Activated CD8-positive, alpha-beta T cell treated with anti-CD3 and anti-CD28 coated beads, Interleukin-2, amount 10 ng/mL, durations not matched to agents 7 days and 5 days (primary cell): ENCODE data around the gene EXOSC10. TPM values are rescaled to one million over a fixed set of nuclear protein-coding genes. Genes with fewer than 3 reads are reported as not detected.
"Not testable (repeated sequence)": the region's sequence is repeated elsewhere in the genome, so short reads cannot be mapped to it uniquely, and the experiment has no call there.

ENCODE experiments used
- ATAC-seq: fragments of 150-1000 bp; cut with Tn5 transposase; one replicate; pipeline ENCODE4 v1.10.0; 2021; ENCODE audit warnings: moderate library complexity
- CTCF ChIA-PET: fragments of 350-600 bp; sonication (Branson Sonifier 250); formaldehyde crosslinking; loops from one replicate; lab custom pipeline; 2021; ENCODE audit warnings: antibody characterized with exemption; lab: Charles Lee
- POLR2A ChIA-PET: fragments of 350-600 bp; sonication (Branson Sonifier 250); formaldehyde crosslinking; loops from one replicate; lab custom pipeline; 2021; ENCODE audit warnings: antibody characterized with exemption; lab: Charles Lee
- DNase-seq: peaks from one replicate; pipeline ENCODE4 v3.0.0-alpha.2; 2020
- H3K27ac Mint-ChIP-seq: one replicate; pipeline ENCODE4 v1.8.0; 2021; ENCODE audit warnings: mild to moderate bottlenecking, mixed read lengths
- H3K27me3 Mint-ChIP-seq: one replicate; pipeline ENCODE4 v1.8.0; 2021; ENCODE audit warnings: low read depth, mixed read lengths
- H3K36me3 Mint-ChIP-seq: one replicate; pipeline ENCODE4 v1.8.0; 2021; ENCODE audit warnings: low read depth, mixed read lengths
- H3K4me1 Mint-ChIP-seq: one replicate; pipeline ENCODE4 v1.8.0; 2021; ENCODE audit warnings: low read depth, mixed read lengths
- H3K4me3 Mint-ChIP-seq: one replicate; pipeline ENCODE4 v1.8.0; 2021; ENCODE audit warnings: mild to moderate bottlenecking, mixed read lengths
- H3K9me3 Mint-ChIP-seq: one replicate; pipeline ENCODE4 v1.8.0; 2022; ENCODE audit warnings: mixed read lengths; ENCODE audit not compliant: insufficient read depth
- total RNA-seq, 2 experiments: library from RNA; stranded (reverse); gene quantifications; one replicate each; pipeline ENCODE4 v1.2.3, GENCODE V29; 2021

The EXOSC10 gene
- total RNA-seq, 2 experiments from 2014 or later, result 86.1 to 89.8 TPM

- Mint-ChIP-seq H3K4me3 (no peak overlapping the region), H3K9me3 (no peaks in the 10 kb centered on the region), H3K27me3 (no peaks in the 10 kb centered on the region), H3K27ac (peak overlapping the region; percentile 14), H3K4me1 (peaks cover 28% of the 10 kb centered on the region), H3K36me3 (peaks cover 67% of the 10 kb centered on the region)
- DNase-seq, result no peak
- POLR2A ChIA-PET, result no interaction called here
- no peak for ATAC-seq
- CTCF ChIA-PET, result interaction anchor here (0.8 to 2.7 kb wide), 3 partner anchors 9 to 33 kb away, joined by 3 to 23 read pairs (median 4); partner anchors contain the start of gene EXOSC10
These were observed 28.8 kb downstream of the EXOSC10 start for GRCh38 chr1:11070876-11071275.

DNA sequence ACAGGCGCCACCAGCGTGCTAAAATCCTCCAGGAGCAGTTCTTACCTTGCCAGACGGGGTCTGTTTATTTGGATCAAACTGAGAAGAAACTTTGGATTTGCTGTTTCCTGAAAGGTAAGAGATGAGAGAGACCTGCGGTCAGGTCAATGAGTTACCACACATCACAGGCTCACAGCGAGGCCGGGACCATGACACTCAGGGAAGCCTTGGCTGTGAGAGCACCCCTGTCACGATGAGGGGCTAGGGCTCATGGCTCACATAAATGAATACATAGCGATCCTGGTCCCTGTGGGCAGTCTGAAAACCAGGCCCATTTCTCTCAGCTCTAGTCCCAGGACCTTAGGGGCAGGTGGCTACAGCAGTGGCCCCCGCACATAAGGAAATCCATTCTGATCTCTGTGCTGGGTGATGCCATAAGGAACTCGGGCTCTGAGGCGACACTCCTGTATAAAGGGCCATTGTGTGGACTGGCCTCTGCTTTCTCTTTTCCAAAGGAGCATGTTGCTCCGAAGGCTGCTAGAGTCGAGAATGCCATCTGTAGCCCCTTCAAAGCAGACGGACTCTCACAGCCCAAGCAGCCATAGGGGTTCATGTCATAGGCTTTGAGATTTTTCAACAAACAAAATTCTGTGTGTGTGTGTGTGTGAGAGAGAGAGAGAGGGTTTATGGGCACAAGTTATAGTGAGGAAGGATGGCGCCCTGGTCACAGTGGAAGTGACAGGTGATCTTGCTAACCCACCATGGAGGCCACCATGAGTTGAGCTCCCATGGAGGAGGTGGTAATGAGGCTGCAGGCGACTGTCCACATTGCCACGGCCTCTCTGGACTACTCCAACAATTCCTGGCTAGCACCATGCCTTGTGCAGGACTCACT is 30.8 kb downstream of the EXOSC10 start:
- ATAC-seq, result no peak
- Mint-ChIP-seq H3K27ac (peak overlapping the region; percentile 77), H3K36me3 (peaks cover 69% of the 10 kb centered on the region), H3K4me3 (no peak overlapping the region), H3K27me3 (no peaks in the 10 kb centered on the region), H3K4me1 (peaks cover 35% of the 10 kb centered on the region), H3K9me3 (no peaks in the 10 kb centered on the region)
- ChIA-PET CTCF (interaction anchor here (2.7 kb wide), 1 partner anchor 31 kb away, joined by 23 read pairs; no protein-coding TSS in a partner anchor), POLR2A (no interaction called here)
- DNase-seq, result no peak

- CTCF ChIA-PET, result interaction anchor here (0.6 kb wide), 1 partner anchor 30 kb away, joined by 3 read pairs; no protein-coding TSS in a partner anchor
- POLR2A ChIA-PET, result no interaction called here
- ATAC-seq (no peak), DNase-seq (no peak)
- no peak overlapping the region for H3K27ac Mint-ChIP-seq
- peaks cover 44% of the 10 kb centered on the region for H3K4me1 Mint-ChIP-seq
- no peak overlapping the region for H3K4me3 Mint-ChIP-seq
- no peaks in the 10 kb centered on the region for H3K27me3 Mint-ChIP-seq
- H3K36me3 Mint-ChIP-seq, result peaks cover 70% of the 10 kb centered on the region
- no peaks in the 10 kb centered on the region for H3K9me3 Mint-ChIP-seq
These were observed 31.7 kb downstream of the EXOSC10 start for GRCh38 chr1:11067716-11068599.

DNA sequence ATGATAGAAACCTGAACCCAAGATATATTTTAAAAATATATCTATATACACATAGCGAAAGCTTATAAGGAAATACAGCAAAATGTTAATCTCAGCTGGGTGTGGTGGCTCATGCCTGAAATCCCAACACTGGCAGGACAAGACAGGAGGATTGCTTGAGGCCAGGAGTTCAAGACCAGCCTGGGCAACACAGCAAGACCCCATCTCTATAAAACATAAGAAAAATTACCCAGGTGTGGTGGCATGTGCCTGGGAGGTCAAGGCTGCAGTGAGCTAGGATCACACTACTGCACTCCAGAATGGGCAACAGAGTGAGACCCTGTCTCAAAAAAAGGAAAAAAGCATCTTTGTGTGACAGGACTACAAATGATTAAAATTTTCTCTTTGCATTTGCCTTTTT is 33.9 kb downstream of the EXOSC10 start:
- ATAC-seq (no peak), DNase-seq (no peak)
- CTCF ChIA-PET, result interaction anchor here (1.2 to 1.5 kb wide), 2 partner anchors 12 to 29 kb away, joined by 4 to 6 read pairs; no protein-coding TSS in a partner anchor
- Mint-ChIP-seq H3K4me3 (no peak overlapping the region), H3K36me3 (peaks cover 61% of the 10 kb centered on the region), H3K4me1 (peaks cover 54% of the 10 kb centered on the region), H3K9me3 (no peaks in the 10 kb centered on the region), H3K27me3 (no peaks in the 10 kb centered on the region), H3K27ac (no peak overlapping the region)
- POLR2A ChIA-PET, result no interaction called here

DNA sequence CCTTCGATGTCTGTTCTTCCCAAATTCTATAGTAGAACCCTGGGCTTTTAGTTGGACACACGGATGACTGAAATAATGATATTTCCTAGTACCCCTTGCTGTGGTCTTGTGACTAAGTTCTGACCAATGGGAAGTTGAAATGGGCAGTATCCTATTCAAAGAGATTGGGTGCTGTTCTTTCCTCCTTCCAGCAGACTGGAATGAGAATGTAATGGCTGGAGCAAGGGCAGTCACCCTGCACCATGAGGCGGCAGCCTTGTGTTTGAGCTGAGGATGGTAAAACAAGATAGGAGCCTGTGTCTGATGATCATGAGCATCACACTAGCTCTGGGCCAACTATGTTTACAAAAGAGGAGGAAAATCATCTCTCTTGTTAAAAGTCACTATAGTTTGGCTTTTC is 34.7 kb downstream of the EXOSC10 start:
- Mint-ChIP-seq H3K9me3 (no peaks in the 10 kb centered on the region), H3K27ac (no peak overlapping the region), H3K4me1 (peaks cover 51% of the 10 kb centered on the region), H3K36me3 (peaks cover 56% of the 10 kb centered on the region), H3K4me3 (no peak overlapping the region), H3K27me3 (no peaks in the 10 kb centered on the region)
- DNase-seq (no peak), ATAC-seq (no peak)
- ChIA-PET POLR2A (no interaction called here), CTCF (interaction anchor here (1.2 kb wide), 1 partner anchor 28 kb away, joined by 6 read pairs; no protein-coding TSS in a partner anchor)

- ATAC-seq, H3K27me3 Mint-ChIP-seq: not testable (repeated sequence)
These were observed 35.6 kb downstream of the EXOSC10 start for GRCh38 chr1:11063937-11064537.

DNA sequence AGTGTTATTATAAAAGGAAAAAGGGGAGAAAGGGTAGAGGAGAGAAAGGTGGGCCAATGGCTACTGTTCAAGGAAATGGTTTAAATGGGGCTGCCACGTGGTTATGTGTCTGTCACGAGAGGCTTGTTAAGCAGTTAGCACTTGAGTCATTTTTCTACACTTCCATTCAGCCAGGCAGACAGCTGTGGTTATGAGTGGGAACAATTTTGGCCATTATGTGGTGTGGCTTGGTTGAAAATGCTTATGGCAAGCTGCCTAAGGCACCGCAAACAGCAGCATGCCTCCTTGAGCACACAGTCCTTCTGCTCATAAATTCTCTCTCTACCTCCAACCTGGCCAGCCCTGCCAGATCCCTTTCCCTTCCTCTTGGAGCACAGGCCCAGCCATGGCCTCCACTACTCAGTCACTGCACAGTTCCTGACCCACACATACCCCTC is 36.7 kb downstream of the EXOSC10 start:
- peak overlapping the region; percentile 98 for H3K27ac Mint-ChIP-seq
- peak; percentile 8 for ATAC-seq
- POLR2A ChIA-PET, result interaction anchor here (1.0 to 1.6 kb wide), 3 partner anchors 25 to 51 kb away, joined by 3 to 4 read pairs (median 4); partner anchors contain the start of genes EXOSC10 and TARDBP
- H3K4me1 Mint-ChIP-seq, result peaks cover 51% of the 10 kb centered on the region
- DNase-seq, result peak; percentile 76
- peak overlapping the region; percentile 47 for H3K4me3 Mint-ChIP-seq
- H3K27me3 Mint-ChIP-seq, result no peaks in the 10 kb centered on the region
- CTCF ChIA-PET, result interaction anchor here (0.9 to 5.3 kb wide), 4 partner anchors 10 to 36 kb away, joined by 3 to 101 read pairs (median 18); partner anchors contain the start of gene EXOSC10
- no peaks in the 10 kb centered on the region for H3K9me3 Mint-ChIP-seq
- peaks cover 49% of the 10 kb centered on the region for H3K36me3 Mint-ChIP-seq

More at GRCh38 chr1:11063937-11064537, 35.6 kb downstream of the EXOSC10 start:
- H3K36me3 Mint-ChIP-seq, result peaks cover 51% of the 10 kb centered on the region
- not testable (repeated sequence) for DNase-seq, H3K9me3 Mint-ChIP-seq, H3K4me3 Mint-ChIP-seq
- POLR2A ChIA-PET, result interaction anchor here (1.2 to 1.6 kb wide), 2 partner anchors 36 to 52 kb away, joined by 4 read pairs; partner anchors contain the start of genes EXOSC10 and TARDBP
- CTCF ChIA-PET, result interaction anchor here (2.5 to 5.3 kb wide), 3 partner anchors 8 to 35 kb away, joined by 7 to 101 read pairs (median 29); partner anchors contain the start of gene EXOSC10
- peak overlapping the region; percentile 98 for H3K27ac Mint-ChIP-seq
- H3K4me1 Mint-ChIP-seq, result peaks cover 45% of the 10 kb centered on the region

DNA sequence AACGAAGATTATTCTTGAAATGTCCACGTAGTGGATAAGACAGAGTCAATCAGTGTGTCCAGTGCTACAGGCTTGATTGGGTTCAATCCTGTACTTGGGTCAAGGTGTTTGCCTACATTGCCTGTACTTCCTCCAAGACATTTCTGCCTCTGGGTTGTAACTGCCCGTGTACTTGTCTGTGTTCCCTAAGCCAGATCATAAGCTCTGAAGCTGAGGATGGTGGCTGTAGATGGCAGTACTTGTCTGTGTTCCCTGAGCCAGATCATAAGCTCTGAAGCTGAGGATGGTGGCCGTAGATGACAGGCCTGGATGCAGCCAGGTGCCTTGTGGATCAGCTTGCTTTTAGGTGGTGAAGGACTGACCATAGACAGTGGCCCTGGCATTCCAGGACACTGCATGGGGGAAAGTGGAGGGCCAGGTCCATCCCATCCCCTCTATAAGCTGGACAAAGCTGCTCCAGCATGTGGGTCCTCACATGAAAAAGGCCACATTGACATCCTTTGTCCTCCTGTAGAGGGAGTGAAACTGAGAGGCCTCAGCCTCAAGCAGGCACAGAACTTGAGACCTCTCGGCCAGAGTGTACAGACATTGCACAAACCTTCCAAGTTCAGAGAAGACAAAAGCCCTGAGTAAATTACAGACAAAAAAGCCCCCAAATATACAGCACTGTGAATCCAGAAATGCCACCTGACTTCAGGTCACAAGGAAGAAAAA is 37.9 kb downstream of the EXOSC10 start:
- ATAC-seq (no peak), DNase-seq (peak; percentile 31)
- ChIA-PET POLR2A (interaction anchor here (1.0 to 1.7 kb wide), 3 partner anchors 24 to 50 kb away, joined by 3 to 10 read pairs (median 5); partner anchors contain the start of genes EXOSC10 and TARDBP), CTCF (interaction anchor here (0.8 to 5.3 kb wide), 6 partner anchors 9 to 583 kb away, joined by 3 to 101 read pairs (median 4); partner anchors contain the start of gene EXOSC10)
- H3K9me3 Mint-ChIP-seq, result no peaks in the 10 kb centered on the region
- peaks cover 54% of the 10 kb centered on the region for H3K4me1 Mint-ChIP-seq
- H3K27ac Mint-ChIP-seq, result peak overlapping the region; percentile 98
- peaks cover 51% of the 10 kb centered on the region for H3K36me3 Mint-ChIP-seq
- H3K4me3 Mint-ChIP-seq, result peak overlapping the region; percentile 43
- no peaks in the 10 kb centered on the region for H3K27me3 Mint-ChIP-seq

DNA sequence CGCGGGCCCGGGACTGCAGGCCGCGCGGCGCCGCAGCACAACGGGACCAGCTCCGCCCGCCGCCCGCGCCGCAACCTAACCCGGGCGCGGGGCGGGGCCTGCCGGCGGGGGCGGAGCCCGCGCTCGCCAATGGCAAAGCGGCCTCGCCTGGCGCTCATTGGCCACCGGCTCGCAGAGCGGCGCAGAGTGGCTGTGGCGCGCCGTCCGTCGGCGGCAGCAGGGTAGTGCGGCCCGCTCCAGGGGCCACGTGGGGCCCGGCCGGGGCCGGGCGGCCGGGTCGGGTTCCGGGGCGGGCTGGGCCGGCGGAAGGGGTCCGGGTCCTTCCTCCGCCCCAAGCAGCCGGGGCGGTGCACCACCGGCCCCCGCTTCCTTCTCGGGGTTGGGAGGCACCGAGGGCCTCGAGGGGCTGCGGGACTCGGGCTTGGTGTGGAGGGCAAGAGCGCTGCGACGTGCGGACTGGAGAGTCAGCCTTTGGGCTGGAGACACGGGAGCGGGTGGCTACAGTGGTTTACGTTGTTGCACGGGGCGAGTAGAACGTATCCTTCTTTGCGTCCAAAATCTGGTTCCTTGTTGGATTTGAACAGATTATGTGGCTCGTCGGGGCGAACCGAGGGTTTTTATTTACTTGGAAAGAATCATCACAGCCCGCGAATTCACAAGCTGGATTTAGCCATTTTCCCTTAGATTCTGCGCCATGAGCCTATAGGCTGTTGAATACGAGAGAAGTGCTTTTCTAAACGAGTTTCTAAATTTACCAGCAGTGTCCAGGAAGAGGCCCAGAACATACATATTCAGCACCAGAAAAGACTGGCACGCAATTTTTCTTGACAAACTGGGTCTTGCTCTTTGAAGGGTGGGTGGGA is 39.5 kb downstream of the EXOSC10 start, which contains the start of gene SRM:
TSS of gene SRM (minus strand) at position 51 of the 863 bp plus-strand sequence. CDS start 75 bp downstream, outside the sequence.
- Mint-ChIP-seq H3K27me3 (no peaks in the 10 kb centered on the region), H3K4me3 (peak within 1 kb of the TSS; percentile 96), H3K36me3 (peaks cover 42% of the 10 kb centered on the region), H3K9me3 (no peaks in the 10 kb centered on the region), H3K4me1 (peaks cover 54% of the 10 kb centered on the region), H3K27ac (peak within 1 kb of the TSS; percentile 98)
- CTCF ChIA-PET, result interaction anchor here (0.7 to 5.3 kb wide), 7 partner anchors 16 to 585 kb away, joined by 3 to 101 read pairs (median 3); partner anchors contain the start of genes EXOSC10 and TARDBP
- peak; percentile 94 for ATAC-seq
- peak; percentile 91 for DNase-seq
- POLR2A ChIA-PET, result interaction anchor here (0.6 to 1.9 kb wide), 7 partner anchors 11 to 848 kb away, joined by 3 to 10 read pairs (median 3); partner anchors contain the start of genes EXOSC10 and TARDBP
